Measurements from ENCODE around the gene TSPAN18.

DNA sequence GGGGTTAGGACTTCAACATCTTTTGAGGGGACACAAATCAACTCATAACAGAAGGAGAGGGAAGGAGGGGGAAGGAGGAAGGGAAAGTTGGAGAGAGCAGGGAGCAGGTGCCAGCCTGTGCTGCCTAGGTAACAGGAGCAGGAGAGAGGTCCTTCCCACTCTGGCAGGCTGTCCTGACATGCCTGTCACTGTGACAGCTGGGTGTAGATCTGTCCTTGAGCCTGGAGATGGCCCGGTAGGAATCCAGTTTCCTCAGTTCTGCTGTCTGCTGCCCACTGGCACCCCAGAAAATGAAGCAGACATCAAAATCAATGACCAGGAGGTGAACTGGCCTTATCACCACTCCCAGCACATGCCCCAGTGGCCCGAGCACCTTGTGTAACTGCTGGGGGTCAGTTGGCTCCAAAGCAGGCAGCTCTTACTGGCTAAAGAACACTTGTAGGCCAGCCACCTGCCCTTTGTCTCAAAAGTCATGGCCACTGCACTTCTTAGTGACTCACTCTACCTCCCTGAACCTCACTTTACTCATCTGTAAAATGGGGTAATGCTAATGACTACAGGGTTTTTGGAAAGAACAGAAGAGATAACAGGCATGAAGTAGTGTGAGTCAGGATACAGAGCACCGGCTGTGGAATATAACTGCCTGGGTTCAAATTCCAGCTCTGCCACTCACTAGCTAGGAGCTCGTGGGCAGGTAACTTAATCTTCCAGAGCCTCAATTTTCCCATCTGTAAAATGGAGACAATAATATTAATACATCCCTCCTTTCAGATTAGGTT is 8.0 kb upstream of the TSPAN18 start:
- TF ChIP-seq, protein P1, sequence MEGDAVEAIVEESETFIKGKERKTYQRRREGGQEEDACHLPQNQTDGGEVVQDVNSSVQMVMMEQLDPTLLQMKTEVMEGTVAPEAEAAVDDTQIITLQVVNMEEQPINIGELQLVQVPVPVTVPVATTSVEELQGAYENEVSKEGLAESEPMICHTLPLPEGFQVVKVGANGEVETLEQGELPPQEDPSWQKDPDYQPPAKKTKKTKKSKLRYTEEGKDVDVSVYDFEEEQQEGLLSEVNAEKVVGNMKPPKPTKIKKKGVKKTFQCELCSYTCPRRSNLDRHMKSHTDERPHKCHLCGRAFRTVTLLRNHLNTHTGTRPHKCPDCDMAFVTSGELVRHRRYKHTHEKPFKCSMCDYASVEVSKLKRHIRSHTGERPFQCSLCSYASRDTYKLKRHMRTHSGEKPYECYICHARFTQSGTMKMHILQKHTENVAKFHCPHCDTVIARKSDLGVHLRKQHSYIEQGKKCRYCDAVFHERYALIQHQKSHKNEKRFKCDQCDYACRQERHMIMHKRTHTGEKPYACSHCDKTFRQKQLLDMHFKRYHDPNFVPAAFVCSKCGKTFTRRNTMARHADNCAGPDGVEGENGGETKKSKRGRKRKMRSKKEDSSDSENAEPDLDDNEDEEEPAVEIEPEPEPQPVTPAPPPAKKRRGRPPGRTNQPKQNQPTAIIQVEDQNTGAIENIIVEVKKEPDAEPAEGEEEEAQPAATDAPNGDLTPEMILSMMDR (IDR thresholded peaks at IDR 0.05): no peak
- TF ChIP-seq POLR2A (IDR thresholded peaks at IDR 0.05): no peak
